ENCODE results near the gene KCNS3.
"Not testable (repeated sequence)": the region's sequence is repeated elsewhere in the genome, so short reads cannot be mapped to it uniquely, and the experiment has no call there.

The KCNS3 gene

GRCh38 chr2:17950006-17950405, 71.5 kb downstream of the KCNS3 start:
- DNase-seq, result no peak

- no peak for DNase-seq
Measured at GRCh38 chr2:17951563-17951962, 73.1 kb downstream of the KCNS3 start.

DNA sequence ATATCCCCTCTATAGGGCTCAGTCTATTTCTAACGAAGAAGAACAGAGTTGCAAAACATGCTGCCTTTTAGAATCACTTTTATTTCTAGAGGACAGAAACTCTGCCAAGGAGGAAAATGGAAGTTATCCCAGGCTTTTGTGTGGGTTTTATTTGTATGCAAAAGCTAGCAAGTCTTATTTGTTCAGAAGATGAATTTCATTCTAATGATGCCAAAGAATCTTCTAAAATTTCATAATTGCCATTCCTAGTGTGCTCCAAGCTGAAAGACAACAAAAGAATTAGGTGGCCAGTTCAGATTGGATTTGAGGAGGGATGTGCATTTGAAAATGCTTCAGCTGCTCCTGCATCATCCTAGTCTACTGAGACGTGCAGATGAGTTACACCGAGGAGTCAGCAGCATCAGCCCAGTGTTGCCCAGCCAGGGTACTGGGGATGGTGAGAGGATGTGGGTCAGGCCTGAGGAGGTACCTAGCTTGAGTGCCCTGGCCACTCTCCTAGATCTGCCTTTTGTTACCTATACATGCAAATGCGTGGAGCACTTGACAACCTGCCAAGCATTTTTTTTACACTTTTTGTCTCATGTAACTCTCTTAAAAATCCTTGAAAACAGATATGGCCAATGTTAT, 80.1 kb downstream of the KCNS3 start:
- peak in 1 of 2 donors; percentile 25 for DNase-seq

DNA sequence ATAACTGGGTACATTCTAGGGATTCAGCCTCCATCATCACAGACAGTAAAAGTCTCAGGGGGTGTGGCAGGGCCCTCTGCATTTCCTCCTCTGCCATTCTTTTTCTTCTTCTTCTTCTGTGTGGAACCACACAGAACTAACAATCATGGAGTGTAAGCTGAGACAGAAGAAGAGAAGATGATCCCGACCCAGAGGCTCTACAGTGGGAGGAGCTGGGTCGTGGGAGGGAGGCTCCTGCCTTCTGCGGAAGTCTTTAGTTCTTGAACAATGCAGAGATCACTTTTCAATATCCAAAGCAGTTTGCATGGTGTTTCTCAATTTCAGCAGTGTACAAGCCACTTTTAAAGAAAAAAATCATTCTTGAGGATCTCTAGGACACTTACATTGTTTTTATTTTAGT, 80.9 kb downstream of the KCNS3 start:
- DNase-seq, result no peak

DNA sequence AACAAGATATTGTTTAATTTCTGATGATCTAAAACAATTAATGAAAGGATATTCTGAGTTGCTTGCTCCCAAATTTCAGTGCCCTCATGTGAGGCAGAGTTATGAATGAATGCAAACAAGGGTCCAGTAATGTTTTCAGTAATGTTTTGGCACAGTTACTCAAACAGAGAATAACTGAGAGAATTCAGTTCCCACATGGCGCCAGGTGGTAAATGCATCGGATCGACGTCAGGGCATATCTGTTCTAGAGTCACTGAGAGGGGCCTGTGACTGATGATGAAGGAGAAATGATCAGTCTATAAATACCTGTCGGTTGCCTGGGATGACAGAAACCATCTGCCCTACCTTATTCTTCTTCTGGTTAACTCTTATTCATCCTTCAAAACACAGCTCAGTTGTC, 81.4 kb downstream of the KCNS3 start:
- no peak for DNase-seq

DNA sequence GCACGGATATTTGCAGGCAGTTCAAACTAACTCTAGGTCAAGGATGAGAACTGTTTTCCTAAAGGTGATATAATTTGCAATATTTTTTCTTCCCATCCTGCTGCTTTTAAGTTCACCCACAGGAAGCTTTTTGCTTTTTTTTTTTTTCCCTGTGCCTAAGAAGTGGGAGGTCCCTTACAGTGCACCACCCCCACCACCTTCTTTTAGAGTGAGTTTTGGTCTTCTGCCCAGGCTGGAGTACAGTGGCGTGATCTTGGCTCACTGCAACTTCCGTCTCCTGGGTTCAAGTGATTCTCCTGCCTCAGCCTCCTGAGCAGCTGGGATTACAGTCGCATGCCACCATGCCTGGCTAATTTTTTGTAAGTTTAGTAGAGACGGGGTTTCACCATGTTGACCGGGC, 82.5 kb downstream of the KCNS3 start:
- DNase-seq, result no peak

GRCh38 chr2:17961789-17962188, 83.3 kb downstream of the KCNS3 start:
- DNase-seq, result no peak

DNA sequence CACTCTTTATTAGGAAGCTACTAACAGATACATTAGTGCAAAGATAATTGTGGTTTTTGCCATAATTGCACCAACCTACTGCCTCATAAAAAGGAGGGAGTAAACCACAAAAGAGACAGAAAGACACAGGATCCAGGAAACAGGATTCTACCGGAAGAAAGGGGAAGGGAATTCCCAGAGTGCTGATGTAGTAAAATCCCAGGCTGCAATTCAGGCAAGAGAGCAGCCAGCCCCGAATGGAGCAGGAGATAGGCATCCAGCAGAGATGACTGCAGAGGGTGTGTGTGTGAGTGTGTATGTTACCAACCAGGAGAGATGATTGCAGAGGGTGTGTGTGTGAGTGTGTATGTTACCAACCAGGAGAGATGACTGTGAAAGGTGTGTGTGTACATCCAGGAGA, 84.4 kb downstream of the KCNS3 start:
- DNase-seq, result no peak

- not testable (repeated sequence) for DNase-seq
Measured at GRCh38 chr2:17963571-17963970, 85.1 kb downstream of the KCNS3 start.

DNA sequence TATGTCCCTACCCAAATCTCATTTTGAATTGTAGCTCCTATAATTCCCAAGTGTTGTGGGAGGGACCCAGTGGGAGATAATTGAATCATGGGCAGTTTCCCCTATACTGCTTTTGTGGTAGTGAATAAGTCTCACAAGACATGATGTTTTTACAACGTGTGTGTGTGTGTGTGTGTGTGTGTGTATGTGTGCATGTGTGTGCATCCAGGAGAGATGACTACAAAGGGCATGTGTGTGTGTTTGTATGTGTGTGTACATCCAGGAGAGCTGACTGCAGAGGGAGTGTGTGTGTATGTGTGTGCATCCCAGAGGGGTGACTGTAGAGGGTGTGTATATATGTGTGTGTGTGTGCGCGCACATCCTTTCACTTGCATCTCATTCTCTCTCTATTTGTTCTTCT, 86.7 kb downstream of the KCNS3 start:
- no peak for DNase-seq

DNA sequence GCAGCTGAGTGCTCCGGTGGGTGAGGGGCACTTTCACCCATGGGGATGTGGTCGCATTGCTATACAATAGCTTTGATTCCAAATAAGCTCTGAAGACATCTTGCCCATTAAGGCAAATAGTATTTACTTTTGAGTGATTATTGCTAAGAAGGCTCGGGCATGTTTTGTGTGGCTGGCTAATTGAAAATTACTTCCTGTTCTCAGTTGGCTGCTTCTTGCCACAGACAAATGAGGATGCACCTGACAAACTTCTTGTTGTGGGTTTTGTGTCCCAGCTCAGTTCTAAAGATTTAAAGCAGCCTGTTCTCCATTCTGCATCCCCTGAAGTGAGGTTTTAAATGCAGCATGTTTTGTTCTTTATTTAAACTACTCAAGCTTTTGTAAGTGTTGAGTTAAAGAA, 88.3 kb downstream of the KCNS3 start:
- DNase-seq, result no peak

GRCh38 chr2:17969661-17970060, 91.2 kb downstream of the KCNS3 start:
- DNase-seq, result no peak

- DNase-seq, result no peak
Measured at GRCh38 chr2:17971531-17972125, 93.2 kb downstream of the KCNS3 start.

DNA sequence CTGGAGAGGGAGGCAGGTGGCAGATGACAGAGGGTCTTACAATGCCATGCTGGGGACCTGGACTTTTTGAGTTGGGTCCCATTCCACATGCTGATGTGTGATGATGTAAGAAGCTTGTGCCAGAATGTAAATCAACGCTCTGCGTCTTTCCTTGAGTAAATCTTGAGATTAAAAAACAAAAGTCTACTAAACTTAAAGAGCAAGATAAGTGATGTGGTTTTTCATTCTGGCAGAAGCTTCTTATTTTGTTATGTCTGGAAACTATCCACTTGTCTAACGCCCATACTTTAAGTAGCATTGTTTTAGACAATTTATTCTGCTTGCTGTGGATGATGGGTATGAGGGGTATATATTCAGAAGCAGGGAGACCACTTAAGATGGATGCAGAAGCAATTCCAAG, 94.5 kb downstream of the KCNS3 start:
- DNase-seq, result no peak

- DNase-seq, result no peak
Measured at GRCh38 chr2:17975401-17975800, 96.9 kb downstream of the KCNS3 start.

DNA sequence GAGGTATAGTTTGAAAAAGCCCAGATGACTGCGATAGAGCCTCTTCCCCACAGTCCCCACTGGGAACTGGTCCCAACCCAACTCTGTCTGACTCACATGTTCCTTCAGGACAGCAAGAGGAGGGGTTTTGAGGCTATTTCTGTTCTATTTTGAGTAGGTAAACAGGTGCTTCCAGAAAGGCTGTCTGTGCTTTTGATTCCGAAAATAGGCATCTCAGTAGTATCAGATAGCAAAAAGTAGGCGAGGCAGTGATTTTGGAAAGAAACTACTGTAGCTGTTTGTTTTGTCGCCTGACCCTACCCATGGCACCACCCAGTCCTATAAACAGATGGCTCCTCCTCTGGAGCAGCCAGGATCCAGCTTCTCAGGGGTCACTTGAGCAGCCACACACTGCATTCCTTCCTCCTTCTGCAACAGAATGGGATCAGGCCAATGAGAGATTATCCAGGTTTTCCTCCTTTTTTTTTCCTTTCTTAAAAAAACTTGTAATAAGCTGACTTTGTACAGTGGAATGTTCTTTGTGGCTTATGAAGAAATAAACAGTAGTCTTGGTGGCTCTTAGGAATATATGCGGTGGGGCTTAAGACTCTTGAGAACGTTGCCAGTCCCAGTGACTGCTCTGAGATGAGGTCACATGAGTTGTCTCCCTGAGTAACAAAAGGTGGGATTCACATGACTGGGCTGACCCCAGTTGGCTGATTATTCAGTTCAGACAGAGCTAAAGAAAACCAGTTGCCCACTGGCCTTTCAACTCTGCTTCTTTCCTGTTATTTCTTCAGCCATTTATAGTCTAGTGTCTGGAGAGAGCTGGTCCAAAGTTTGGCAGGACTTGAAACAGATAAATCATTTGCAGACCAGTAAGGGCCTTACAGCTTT, 98.6 kb downstream of the KCNS3 start:
- DNase-seq, result no peak

- no peak for DNase-seq
Measured at GRCh38 chr2:17979707-17980106, 101.2 kb downstream of the KCNS3 start.

GRCh38 chr2:17981936-17982335, 103.5 kb downstream of the KCNS3 start:
- no peak for DNase-seq
